NCI-H2107 treated with DMSO at 0.1 percent for 48 hours (cell line): ENCODE measurements around the gene SYT15.

Experiments used
- DNase-seq: peaks from one replicate; lab custom pipeline; 2025; ENCODE audit not compliant: unreplicated experiment; lab: John Stamatoyannopoulos, UW

The SYT15 gene

DNA sequence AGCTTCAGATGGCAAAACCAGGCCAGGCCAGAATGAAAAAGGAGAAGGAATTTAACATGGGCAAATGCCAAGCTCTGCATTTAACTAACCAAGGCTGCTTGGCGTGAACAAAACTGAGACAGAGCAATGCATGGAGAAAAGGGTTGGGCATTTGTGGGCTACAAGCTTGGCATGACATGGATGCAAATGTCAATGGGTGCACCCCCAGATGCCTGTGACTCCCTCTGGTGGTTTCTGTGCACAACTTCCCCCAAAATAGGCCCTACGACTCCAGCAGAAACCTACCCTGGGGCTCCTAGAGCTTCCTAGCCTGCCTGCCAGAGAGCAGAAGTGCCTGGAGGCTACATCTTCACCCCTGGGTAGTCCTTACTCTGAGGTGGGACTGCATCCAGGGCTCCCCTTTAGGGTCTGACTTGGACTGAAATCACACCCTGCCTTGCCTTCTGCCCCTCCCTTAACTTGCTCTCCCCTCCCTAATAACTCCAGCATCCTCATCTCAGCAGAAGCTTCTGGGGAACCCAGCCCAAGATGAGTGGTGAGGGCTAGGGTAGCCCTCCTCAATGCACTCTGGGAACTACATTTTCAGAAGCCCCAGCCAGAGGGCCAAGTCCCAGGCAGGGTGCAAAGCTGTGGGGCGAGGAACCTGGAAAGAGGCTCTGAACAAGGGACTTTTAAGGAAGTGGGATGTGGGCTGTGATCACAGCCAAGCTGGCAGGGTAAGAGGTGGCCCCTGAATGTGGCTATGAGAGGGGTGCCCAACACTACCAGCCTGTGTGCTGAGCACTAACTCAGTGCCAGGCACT is 33.7 kb upstream of the SYT15 start:
- no peak for DNase-seq

DNA sequence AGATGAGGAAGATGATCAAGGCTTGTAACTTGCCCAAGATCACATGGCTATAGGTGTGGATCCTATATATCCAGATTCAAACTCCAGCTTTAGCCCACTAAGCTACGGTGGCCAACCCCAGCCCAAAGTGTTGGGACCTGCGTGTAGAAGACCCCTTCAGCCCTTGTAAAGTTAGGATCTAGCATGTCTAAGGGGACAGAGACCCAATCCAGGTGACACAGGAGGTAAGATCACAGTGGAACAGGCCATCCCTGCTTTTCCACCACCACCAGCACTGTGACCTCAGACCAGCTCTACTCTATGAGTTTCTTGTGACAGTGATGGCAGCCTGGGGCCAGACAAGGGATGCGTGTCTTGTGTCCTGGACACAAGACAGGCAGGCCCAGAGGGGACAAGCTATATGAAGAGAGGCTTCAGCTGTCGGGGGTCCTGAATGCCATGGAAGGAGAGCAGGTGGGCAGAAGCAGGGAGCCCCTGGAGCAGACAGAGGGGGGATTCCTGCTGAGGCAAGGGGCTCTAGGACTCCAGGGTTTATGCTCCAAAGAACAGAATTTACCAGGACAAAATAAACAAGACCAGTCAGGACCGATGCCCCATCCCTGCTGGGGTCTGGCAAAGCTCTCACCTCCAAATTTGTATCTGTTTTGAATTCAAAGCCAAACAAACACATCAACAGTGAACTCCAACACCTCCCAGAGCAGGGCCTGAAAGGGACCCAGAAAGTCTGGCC is 32.9 kb upstream of the SYT15 start:
- DNase-seq, result no peak

DNA sequence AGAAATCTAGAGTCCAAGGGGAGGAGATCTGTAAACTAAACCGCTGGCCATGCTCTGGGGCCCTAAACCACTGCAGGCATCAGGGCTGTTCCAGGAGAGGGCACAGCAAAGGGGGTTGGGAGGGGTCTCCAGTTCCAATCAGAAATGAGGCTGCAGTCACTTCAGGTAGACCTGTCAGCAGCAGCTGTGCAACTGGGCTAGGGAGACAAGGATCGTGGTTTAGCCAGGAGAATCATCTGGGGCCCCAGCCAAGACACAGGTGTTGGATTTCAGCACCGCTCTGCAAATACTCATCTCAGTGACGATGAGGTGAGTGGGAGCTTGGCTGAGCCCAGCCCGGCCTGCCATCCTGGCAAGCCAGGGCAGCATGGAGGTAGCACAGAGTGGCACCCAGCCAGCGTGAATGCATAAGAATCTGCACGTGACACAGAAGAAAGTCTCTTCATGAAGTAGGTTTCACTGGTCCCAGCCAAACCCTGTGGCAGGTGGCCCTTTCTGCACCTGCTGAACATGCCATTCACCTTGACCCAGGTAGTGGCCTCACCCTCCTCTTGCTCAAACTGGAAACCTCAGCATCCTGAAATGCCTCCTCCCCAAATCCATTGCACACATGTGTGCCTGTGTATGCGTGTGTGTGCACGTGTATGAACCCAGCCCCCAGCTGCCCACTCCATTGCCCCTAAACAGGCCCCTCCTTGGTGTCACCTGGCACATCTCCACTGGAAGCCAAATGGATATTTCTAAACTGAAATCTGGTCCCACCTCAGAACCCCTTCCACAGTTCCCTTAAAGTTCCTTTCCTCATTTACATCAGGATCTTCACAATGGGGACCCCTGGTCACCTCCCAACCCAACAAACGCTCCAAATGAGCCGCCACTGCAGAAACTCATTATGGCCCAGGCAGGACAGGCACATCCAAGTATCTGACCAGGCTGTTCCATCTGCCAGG is 32.1 kb upstream of the SYT15 start:
- DNase-seq, result no peak

DNA sequence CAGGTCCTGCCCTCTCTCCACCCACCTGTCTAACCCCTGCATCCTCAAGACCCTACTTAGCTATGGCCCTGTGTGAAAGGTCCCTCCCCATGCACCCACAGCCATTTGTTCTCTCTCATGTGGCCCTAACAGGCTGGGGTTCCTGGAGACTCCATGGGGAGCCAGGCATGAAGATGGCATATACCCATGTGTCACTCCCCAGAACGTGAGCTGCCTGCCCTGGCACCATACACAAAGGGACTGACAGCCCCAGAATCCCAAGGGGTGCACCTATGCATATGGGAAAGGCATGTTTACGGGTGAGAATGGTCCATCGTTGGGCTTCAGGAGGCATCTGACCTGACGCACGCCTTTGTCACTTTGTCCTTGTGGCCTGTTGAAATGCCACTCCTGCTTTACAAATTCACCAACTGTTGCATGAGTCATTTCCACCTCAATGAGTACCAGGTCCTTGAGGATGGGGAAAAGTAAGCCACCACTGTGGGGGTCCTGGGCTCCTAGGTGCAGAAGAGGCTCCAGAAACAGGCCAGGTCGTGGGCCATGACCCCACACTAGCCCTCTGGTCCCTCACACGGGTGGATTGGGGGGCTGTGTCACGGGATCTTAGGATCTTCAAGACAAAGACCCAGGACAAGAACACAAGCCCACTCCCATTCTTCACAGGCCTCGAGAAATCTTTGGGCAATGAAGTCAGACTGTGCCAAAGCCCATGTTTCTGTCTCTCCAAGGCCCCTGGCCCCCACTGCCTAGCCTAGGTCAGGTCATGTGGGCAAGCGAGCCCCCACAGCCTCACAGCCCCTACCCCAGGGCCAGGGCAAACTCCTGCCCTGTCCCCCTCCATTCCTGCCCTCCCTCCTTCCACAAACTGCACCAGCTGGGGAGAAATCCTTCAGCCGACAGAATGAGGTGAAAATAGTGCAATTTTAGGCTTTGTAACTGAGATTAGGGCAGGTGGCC is 31.1 kb upstream of the SYT15 start:
- DNase-seq, result no peak

DNA sequence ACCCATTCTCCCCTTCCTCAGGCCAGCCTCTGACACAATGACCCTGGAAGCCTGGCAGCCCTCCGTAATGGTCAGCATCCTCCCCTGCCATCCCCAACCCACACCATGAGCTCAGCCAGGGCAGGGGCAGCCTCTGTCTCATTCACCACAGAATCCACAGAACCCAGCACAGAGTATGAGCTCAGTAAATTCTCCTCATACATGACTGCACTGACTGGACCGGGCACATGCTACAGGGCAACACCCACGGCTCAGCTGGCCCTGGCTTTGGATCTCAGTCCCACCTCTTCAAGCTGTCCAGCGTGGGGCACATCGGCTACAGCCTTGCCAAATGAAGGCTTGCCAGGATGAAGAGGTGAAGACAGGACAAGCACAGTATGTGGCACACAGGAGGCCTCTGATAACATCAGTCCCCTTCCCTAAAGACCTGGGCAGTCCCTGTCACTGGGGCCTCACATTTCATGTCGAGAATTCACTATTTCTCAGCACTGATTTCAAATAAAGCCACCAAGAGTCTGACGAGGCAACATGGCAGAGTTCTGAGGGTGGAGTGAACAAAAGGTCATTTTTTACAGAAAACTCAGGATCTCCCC is 30.3 kb upstream of the SYT15 start:
- DNase-seq, result no peak

DNA sequence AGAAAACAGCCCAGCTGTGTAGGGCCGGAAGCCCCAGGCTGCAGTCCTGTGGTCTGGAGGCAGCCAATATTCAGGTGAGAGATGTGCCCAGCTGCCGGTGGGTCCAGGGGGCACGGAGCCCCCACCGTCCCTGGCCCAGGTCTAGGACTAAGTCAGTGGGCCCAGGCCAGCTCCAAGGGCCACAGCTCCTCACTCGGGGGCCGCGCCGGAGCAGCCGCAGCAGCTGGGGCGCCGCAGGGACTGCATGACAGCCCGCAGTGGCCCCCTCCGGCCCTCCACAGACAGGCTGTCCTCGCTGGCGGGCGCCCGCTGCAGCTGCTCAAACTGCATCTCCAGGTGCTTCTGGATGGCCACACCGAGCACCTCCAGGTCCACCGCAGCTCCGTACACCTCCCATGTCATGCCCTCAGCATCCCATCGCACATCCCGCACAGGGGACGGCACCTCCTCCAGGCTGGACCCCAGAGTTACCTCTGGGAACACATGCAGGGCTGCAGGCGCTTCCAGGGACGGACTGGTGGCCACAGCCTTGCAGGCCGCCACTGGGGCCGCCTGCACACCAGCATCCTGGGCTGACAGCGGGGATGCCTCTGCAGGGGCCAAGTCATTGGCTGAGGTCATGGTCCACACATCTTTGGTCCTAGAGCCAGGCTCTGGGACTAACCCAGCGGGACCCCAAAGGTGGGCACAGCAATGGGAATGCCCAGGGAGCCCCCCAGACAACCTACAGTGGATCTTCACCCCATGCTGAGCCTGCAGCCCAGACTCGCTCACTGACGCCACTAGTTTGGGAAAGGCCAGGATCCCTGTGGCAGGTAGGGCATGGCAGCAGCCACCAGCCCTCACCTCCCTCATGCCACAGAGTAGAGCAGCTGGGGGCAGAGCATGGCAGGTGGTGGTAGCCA is 29.5 kb upstream of the SYT15 start:
- no peak for DNase-seq

DNA sequence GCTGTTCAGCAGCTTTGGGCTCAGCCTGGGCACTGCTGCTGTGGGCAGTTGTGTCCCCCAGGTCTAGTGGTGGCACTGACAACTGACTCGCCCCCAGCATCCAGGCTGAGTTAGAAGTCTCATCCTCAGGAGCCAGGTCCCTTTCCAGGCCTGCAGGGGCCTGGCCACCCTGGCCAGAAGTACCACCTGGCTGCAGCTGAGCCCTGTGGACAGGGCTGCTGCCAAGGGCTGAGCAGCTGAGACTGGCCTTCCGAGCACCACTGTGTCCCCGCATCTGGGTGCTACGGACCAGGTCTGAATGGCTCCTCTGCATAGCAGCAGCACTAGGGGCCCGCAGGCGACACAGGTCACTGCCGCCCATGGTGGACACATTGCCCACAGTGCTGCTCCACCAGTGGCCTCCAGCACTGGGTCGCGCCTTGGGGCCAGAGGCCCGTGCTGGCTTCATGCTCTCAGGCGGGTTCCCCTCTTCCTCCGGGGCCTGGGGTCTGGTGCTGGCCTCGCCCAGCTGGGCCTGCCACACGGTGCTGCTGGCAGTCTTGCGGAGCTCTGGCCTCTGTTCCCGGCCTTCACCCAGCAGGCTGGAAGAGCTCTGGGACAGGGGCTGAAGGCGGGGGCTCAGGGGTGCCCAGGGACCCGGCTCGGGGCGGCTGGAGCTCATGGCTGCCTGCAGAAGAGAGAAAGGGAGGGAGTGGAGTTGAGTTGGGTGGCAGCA is 28.7 kb upstream of the SYT15 start:
- no peak for DNase-seq

DNA sequence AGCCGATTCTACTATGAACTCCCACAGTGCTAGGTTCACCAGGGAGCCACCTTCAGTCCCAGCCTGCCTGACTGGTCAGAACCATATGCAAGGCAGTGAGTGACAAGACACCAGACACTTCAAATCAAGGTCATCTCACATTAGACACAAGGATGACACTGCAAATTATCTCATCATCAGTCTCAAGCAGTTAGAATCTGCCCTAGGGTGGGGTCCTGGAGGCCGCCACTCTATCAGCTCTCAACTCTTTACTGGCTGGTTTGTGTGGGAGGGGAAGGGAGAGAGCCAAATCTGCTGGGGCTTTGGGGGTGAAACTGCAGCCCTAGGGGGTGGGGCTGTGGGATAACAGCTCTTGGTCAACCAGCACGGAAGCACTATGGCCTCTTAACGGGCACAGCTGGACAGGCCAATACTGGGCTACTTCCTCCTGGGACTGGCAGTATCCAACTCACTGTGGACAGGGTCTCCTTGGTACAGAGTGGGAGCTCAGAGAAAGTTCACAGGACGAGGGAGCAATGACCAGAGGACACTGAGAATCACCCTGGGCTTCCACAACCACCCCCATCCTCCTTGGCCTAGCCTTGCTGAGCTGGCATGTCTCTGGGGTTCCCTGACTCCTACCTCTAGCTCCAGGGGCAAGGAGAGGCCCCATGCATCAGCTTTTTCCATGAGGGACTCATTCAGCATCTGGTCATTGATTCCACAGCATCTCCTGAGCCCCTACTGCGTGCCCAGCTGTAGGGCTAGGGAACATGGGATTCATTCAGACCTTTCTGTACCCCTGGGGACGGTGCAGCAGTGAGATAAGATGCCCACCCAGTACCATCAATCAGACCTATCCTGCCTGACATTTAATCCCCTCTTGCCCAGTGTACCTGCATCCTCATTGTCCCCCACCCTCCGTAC is 27.9 kb upstream of the SYT15 start:
- DNase-seq, result no peak

DNA sequence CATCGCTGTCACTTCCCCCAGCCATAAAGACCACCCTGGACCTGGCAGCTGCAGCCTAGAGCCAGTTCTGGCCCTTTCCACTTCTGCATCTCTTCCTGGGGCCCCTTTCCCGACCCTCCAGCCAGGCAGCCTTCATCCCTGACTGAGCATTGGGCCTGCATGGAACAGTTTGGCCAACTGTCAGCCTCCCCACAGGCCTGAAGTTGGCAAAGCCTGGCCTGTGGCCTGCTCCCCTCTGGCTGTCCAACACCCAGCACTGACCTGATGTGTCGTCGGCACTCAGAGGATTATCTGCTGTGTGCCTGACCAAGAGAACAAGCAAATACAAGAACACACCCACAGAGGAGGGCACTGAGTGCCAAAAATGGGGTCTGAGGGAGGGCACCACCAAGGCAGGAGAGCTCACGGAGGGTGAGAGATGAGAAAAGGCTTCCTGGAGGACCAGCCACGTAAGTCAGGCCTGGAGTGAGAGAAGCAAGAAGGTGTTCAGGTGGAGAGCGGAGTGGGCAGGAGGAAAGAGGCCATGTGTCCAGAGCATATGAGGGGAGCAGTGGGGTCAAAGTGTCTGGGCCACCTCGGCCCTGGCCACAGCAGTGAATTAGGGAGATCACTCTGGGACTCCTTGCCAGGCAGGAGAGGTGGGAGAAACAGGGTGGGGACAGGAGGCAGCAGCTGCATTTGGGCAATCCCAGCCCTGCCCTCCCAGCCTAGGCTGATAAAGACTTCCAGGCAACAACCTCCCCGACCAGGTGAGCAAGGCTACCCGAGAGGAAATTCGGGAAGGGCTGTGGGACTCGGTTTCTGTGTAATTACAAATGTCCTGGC is 27.0 kb upstream of the SYT15 start:
- DNase-seq, result no peak

DNA sequence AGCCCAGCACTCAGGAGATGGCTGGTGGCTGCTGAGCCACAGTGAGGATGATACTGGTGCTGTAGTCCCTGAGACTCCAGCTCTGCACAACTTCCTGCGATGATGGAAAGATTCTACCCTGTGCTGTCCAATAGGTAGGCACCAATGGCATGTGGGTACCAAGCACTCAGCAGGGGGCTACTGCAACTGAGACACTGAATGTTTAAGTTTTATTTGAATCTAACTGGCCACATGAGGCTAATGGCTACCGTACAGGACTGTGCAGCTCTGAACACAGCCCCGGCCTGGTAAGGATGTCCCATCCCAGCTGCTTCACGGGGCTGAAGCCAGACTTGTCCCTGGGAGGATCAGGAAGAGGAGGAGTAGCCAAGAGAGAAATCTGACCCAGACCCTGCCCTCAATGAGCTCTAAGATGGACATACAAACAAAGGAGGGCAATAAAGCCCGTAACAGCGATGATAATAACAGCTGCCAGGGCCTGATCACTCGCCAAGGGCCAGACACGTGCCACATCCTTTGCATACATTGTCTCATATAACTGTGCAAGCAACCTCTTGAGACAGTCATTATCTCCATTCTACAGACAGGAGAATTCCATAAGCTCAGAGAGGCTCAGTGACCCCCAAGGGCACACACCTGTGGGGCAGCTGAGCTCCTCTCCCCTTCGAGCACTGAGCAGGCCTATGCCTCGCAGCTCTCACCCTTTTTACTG is 26.2 kb upstream of the SYT15 start:
- no peak for DNase-seq

DNA sequence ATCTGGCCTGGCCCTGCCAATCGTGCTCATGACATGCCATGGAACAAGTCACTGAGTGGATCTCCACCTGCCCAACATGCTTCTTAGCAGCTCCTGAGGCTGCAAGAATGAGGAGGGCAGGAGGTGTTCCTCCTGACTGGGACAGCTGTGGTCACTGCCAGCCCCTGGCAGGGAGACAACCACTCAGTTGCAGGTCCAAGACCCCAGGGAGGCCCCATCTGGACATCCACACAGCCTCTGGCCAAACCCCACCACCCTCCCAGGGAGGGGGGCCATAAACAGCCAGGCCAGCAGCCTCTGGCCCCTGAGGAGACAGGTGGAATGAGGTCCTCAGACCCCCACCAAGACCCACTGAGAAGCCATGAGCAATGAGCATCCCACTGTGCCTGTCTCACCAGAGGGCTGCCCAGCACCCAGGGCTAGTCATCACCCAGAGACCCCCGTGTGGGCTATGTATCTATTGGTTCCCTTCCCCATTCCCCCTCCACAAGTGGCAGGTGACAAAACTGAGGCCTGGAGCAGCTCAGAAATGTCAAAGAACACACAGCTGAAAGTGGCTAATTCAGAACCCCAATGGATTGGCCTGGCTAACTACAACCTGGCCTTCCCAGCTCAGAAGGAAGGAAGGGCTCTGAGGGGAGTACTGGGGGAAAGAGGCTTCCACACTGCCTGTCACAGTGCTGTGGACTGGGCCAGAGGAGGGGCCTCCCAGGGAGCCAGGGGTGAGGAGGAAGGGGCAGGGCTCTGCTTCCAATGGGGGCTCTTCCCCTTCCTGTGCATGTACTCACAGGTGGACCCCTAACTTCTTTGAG is 25.5 kb upstream of the SYT15 start:
- no peak for DNase-seq

DNA sequence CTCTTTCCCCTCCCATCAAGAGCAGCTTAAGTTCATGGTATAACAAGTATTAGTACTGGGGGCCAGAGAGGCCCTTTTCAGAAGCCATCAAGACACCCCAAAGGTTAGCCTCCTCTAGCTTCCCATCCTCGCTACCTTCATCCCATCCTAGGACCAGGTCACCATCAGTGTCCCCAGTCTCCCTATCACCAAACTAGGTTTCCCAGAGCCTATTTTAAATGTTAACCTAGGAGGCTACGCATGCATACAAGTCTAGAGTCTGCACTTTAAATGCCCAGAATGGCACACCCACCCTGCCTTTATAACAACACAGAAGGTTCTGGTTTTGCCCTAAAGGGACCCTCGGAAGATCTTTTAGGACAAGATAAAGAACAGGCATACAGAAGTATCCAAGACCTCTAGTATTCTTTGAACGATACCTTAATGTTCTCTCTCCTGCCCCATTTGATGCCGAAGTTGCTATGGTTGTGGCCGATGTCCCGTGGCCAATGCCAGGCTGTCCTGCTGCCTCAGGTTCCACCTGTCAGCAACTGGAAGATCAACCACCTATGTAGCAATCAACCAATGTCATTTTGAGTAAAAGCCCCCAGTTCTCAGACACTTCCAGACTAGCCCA is 24.7 kb upstream of the SYT15 start:
- DNase-seq, result no peak

DNA sequence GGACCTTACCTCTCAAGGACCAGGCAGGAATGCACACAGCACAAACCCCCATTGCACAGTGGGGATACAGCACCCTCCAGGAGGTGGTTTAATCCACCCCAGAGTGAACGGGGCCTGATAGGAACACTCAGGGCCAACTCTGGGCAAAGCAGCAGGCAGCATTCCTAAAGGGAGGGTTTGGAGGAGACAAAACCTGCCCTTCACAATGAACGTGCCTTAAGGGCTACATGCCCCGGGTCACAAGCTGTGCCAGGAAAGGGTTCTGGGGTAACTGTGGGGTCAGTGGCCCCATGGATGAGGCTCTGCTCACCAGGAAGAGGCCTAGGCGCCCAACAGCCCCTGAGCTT is 23.6 kb upstream of the SYT15 start:
- no peak for DNase-seq

DNA sequence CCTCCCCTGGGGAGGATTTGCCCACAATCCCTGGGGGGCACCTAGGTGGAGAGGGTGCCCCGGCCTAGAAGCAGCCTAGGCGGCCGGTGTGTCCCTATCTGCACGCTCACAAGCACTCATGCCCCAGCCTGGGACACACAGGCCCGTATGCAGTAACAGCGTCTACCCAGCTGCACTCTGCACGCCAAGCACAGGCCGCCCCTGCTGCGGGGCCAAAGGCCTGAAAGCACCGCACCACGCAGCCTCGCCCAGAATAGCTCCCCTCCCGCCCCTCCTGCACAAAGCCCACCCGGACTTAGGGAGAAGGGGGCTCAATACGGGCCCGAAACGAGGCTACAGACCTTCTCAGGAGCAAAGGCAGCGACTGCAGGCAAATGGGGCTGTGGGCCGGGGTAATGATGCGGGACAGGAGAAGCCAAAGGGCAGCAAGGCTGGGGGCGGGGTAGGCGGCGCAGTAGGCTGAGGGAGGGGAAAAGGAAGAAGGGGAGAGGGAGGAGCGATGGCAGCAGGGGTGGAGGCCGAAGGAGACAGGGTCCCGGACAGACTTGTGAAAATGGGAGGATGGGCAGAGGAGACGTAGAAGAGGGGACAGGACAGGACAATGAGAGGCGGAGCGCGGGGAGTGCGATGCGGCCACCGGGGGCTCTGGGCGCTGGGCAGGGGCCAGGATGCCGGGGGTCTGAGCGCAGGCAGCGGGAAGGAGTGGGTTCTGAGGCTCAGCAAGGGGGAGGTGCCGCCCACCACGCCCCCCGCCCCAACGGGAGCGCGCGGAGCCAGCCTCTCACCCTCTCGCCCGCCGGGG is 23.0 kb upstream of the SYT15 start:
- no peak for DNase-seq
